COLO668 (cell line): ENCODE measurements around the gene THBD.

Experiments
- DNase-seq: peaks from one replicate; lab custom pipeline; 2025; ENCODE audit not compliant: unreplicated experiment; lab: John Stamatoyannopoulos, UW

The THBD gene

GRCh38 chr20:23018941-23019340 is 30.5 kb downstream of the THBD start:
- no peak for DNase-seq

GRCh38 chr20:23018432-23018831 is 31.0 kb downstream of the THBD start:
- DNase-seq, result no peak

GRCh38 chr20:23017516-23017915 is 32.0 kb downstream of the THBD start:
- DNase-seq, result no peak

DNA sequence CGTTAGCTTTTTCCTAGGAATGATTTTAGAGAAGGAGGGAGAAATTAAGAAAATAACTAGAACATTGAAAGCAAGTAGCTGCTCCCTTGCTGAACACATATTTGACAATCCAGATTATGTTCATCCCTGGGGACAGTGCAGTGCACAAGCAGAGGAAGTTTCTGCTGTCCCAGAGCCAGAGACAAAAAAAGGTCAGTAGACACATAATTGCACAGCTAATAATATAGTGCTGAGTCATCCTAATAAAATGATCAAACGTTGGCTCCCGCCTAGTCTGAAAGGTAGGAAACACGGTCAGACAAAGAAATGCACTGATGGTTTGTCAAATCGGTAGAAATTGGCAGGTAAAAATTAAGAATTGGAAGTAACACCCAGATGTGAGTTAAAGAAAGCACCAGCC is 36.0 kb downstream of the THBD start:
- no peak for DNase-seq

DNA sequence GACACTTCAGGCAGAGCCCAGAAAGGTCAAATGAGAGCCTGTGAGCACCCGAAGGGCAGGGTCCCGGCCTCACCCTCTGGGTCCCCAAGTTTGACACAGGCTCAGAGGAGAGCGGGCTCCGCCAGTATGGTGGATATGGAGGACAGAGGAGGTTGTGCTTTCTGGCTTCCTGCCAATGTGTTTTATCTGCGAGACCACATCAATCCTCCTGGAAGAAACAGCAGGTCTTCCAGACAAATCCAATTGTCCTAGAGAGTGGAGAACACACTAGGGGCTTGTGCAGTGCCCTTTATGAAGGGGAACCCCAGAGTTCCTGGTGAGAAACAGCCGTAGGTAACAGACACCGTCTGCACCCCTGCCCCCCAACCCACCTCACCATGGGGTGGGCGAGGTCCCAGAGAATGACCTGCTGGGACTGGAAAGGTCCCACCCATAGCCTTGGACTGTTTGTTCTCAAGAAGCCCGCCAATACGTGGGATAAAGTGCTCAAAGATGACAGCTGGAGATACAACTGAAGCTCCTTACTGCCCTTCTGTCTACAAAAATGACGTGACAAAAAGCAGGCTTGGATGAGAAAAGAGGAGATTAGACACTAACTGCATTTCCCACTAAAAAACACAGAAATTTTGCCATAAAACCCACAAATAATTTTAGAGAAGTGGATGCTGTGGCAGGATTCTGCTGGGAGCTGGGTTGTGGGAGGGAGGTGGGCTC is 38.3 kb downstream of the THBD start:
- no peak for DNase-seq

- no peak for DNase-seq
These were observed 39.4 kb downstream of the THBD start for GRCh38 chr20:23010096-23010495.

DNA sequence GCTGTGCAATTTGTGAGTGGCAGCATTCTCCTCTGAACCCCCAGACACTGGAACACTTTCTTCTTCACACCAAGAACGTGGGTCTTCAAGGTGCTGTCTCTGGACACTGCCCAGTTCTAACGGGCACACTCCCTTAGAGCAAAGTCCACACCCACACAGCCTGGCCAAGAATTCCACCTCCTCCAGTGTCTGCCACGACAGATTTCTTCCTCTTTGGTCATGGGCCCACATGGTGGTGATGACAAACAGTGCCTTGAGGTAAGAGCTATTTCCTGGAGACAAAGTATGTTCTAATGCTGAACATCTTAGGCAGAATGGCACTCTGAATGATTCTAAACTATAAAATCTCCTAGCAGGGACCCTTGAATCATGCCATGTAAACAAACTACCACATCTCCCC is 39.8 kb downstream of the THBD start:
- DNase-seq, result no peak

DNA sequence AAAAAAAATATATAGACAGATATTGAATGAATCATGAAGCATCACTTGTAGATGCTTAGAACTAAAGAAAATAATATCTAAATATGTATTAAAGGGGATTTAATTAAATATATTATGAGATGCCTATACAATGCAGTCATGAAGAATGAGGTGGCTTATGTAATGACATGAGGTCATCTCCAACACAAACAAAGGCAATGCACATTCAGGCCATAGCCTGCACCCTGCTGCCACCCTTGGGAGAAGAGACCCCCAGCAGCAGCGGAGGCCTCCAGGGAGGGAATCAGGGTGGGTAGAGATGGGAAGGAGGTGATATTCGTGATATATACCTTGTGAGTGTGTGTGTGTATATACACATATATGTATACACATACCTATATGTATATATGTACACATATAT is 40.8 kb downstream of the THBD start:
- no peak for DNase-seq

DNA sequence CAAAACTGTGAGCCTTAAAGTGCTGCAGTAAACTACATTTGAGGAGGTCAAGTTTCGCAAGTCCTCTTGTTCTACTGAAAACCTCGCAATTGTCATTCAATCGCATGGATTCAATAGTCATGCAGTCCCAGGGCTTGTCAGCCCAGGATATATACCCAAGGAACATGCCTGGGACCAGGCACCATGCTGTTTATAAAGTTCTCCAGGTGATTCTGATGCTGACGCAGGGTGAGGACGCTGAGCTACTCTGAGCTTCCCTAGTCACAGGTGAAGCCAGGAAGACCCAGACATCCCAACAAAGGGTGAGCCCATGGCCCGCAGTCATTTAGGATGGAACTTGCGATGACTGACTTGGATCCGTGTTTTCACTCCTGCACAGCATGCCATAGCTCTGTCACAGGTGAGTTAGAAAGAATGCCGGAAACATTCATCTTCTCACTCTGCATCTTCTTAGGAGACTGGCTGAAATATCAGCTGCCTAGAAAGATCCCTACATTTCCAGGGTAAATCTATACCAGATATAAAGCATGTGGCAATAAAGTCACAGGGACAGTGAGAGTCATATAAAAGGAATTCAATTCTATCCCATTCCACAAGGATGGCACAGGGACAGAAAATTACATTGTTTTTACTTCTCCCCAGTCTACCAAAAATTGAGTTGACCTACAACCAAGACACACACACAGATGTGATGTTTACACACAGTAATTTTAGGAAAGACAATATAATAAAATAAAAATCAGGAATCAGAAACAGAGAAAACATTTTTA is 41.4 kb downstream of the THBD start:
- DNase-seq, result no peak

GRCh38 chr20:23007462-23007861 is 42.0 kb downstream of the THBD start:
- no peak for DNase-seq

- DNase-seq, result no peak
These were observed 43.7 kb downstream of the THBD start for GRCh38 chr20:23005776-23006175.

- no peak for DNase-seq
These were observed 45.5 kb downstream of the THBD start for GRCh38 chr20:23003881-23004460.

DNA sequence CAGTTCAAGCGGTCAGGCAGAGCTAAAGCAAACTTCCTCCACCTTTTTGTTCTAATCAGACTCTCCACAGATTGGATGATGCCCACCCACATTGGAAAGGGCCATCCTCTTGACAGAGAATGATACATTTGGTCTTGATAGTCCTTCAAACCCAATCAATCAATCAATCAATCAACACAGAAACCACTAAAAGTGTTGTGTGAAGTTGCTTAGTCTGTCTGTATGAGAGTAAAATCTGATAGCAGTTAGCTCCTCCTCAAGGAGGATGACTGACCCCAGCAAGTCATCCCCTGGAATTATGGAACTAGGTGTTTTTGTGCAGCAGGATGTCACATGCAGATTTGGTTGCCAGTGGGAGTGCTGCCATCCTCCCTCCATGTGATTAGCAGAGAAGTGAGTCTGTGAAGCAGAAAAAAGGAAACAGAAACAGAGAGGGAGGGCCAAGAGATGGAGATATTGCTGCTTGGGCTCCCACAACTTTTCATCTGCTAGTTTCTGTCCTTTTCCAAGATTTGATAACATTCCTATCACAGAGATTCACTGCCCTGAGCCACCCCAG is 46.3 kb downstream of the THBD start:
- no peak for DNase-seq

DNA sequence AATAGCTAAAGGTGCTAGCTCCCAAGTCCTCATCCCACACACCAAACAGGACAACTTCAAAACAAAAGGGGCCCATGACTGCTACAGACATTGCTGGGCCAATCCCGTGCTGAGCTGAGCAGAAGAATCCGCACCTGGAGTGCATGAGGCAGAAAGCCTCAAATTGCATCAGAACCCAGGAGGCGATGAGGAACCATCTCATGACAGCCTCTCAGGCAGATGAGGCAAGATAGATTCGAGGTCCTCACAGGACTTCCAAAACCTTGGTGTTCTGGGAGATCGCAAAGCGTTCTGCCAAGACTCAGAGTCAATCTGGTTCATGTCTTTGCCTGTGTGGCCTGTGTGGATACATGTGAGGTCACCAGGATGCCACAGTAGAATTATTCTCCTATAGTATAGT is 47.2 kb downstream of the THBD start:
- DNase-seq, result no peak

DNA sequence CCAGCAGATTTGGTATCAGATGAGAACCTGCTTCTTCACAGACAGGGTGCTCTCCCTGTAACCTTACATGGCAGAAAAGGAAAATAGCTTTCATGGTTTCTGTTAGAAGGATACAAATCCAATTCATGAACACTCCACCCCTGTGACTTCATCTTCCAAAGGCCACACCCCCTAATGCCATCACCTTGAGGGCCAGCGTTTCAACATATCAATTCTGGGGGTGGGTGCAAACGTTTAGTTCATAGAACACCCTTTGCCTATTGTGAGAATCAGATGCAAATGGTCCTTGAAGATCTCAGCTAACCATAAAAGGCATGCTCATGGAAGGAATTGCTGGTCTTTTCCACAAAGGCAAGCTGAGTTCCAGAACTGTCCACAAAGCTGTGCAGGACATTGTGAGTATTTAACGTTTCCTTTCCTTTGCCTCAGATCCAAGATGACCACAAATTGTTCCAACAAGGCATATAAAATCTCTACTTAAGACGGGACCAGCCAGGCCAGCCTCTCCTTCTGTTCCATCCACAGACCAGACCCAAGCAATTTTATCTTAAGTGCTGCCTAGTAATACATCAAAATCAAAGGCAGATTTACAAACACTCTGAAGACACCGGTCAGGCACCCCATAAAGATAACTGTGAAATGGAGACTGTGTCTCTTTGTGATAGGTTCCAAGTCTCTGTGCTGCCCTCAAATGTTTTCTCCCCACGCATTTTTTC is 49.1 kb downstream of the THBD start:
- DNase-seq, result no peak

DNA sequence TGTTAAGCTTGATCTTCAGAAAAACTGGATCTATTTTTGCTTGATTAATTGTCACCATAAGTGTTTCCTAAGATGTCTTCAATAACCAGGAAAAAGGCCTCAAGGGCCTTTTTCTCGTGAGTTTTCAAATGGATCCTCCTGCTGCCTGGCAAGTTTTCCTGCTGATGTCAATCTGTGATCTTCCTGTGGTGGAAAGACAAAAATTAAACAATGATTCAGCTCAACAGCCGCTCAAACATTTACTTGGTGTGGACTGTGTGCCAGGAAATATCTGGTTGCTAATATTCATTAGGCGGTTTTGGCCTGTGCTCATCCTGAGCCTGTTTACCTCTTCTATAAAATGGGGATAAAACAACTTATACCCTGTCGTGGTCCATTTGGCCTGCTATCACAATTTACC is 49.7 kb downstream of the THBD start:
- no peak for DNase-seq

DNA sequence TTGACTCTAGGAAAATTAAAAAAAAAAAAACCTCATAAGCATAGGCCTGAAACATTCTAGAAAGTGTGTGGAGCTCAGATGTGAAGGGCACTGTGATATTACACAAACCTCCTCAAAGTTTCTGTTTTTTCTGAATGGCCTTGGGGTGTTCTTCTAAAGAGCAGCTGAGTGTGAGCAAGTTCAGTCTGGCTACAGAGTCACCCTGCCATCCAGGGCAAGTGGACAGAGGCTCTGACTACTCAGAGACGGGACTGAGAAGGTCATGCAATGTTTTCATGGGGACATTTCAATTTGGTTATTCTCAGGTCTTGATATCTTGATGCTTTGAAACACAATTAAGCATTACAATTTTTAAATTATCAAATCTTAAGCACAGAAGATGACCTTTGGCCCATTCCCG is 51.0 kb downstream of the THBD start:
- no peak for DNase-seq

- no peak for DNase-seq
These were observed 53.5 kb downstream of the THBD start for GRCh38 chr20:22995923-22996322.
